ENCODE results near the gene TCEA3. TPM values are rescaled to one million over a fixed set of nuclear protein-coding genes. Genes with fewer than 3 reads are reported as not detected.

TCEA3 gene
- total RNA-seq, 1 experiment from 2014 or later, result 0.37 TPM

GRCh38 chr1:23341931-23342692 lies 82.4 kb downstream of the TCEA3 start:
- Mint-ChIP-seq H3K9me3 (no peaks in the 10 kb centered on the region), H3K4me3 (peak overlapping the region; percentile 88), H3K27me3 (ENCODE audit: low read depth) (peaks cover 25% of the 10 kb centered on the region), H3K4me1 (peaks cover 43% of the 10 kb centered on the region), H3K36me3 (peaks cover 19% of the 10 kb centered on the region), H3K27ac (peak overlapping the region; percentile 24; the same call in 1 of the 2 replicates)
- TF ChIP-seq, protein P1, sequence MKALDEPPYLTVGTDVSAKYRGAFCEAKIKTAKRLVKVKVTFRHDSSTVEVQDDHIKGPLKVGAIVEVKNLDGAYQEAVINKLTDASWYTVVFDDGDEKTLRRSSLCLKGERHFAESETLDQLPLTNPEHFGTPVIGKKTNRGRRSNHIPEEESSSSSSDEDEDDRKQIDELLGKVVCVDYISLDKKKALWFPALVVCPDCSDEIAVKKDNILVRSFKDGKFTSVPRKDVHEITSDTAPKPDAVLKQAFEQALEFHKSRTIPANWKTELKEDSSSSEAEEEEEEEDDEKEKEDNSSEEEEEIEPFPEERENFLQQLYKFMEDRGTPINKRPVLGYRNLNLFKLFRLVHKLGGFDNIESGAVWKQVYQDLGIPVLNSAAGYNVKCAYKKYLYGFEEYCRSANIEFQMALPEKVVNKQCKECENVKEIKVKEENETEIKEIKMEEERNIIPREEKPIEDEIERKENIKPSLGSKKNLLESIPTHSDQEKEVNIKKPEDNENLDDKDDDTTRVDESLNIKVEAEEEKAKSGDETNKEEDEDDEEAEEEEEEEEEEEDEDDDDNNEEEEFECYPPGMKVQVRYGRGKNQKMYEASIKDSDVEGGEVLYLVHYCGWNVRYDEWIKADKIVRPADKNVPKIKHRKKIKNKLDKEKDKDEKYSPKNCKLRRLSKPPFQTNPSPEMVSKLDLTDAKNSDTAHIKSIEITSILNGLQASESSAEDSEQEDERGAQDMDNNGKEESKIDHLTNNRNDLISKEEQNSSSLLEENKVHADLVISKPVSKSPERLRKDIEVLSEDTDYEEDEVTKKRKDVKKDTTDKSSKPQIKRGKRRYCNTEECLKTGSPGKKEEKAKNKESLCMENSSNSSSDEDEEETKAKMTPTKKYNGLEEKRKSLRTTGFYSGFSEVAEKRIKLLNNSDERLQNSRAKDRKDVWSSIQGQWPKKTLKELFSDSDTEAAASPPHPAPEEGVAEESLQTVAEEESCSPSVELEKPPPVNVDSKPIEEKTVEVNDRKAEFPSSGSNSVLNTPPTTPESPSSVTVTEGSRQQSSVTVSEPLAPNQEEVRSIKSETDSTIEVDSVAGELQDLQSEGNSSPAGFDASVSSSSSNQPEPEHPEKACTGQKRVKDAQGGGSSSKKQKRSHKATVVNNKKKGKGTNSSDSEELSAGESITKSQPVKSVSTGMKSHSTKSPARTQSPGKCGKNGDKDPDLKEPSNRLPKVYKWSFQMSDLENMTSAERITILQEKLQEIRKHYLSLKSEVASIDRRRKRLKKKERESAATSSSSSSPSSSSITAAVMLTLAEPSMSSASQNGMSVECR (CRISPR knock-in tag; IDR thresholded peaks at IDR 0.05; ENCODE audit: borderline replicate concordance), result no peak
- TF ChIP-seq, protein P2, sequence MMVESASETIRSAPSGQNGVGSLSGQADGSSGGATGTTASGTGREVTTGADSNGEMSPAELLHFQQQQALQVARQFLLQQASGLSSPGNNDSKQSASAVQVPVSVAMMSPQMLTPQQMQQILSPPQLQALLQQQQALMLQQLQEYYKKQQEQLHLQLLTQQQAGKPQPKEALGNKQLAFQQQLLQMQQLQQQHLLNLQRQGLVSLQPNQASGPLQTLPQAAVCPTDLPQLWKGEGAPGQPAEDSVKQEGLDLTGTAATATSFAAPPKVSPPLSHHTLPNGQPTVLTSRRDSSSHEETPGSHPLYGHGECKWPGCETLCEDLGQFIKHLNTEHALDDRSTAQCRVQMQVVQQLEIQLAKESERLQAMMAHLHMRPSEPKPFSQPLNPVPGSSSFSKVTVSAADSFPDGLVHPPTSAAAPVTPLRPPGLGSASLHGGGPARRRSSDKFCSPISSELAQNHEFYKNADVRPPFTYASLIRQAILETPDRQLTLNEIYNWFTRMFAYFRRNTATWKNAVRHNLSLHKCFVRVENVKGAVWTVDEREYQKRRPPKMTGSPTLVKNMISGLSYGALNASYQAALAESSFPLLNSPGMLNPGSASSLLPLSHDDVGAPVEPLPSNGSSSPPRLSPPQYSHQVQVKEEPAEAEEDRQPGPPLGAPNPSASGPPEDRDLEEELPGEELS (CRISPR knock-in tag; IDR thresholded peaks at IDR 0.05), result no peak
- TF ChIP-seq EMX1 (CRISPR knock-in tag; IDR thresholded peaks at IDR 0.05), result no peak
- ChIA-PET POLR2A (no interaction called here), CTCF (no interaction called here)
- ATAC-seq, result no peak
- DNase-seq (ENCODE audit: low spot score), result no peak

- peaks cover 1% of the 10 kb centered on the region; the same call in 1 of the 2 replicates for H3K27me3 Mint-ChIP-seq (ENCODE audit: low read depth)
- peaks cover 33% of the 10 kb centered on the region for H3K36me3 Mint-ChIP-seq
- no peak for TF ChIP-seq ZNF532 (CRISPR knock-in tag; IDR thresholded peaks at IDR 0.05; ENCODE audit: borderline replicate concordance)
- ATAC-seq (no peak), DNase-seq (ENCODE audit: low spot score) (no peak)
- peaks cover 38% of the 10 kb centered on the region for H3K4me1 Mint-ChIP-seq
- no peaks in the 10 kb centered on the region for H3K9me3 Mint-ChIP-seq
- H3K4me3 Mint-ChIP-seq, result no peak overlapping the region
- ChIA-PET POLR2A (no interaction called here), CTCF (no interaction called here)
- H3K27ac Mint-ChIP-seq, result no peak overlapping the region
Measured at GRCh38 chr1:23339632-23340031, 84.9 kb downstream of the TCEA3 start.

GRCh38 chr1:23337869-23338268 lies 86.7 kb downstream of the TCEA3 start:
- POLR2A ChIA-PET, result interaction anchor here (0.6 kb wide), 1 partner anchor 46 kb away, joined by 4 read pairs; no protein-coding TSS in a partner anchor
- CTCF ChIA-PET, result no interaction called here
- H3K4me1 Mint-ChIP-seq, result peaks cover 34% of the 10 kb centered on the region
- no peak overlapping the region for H3K27ac Mint-ChIP-seq
- no peaks in the 10 kb centered on the region for H3K27me3 Mint-ChIP-seq (ENCODE audit: low read depth)
- no peaks in the 10 kb centered on the region for H3K9me3 Mint-ChIP-seq
- DNase-seq (ENCODE audit: low spot score) (no peak), ATAC-seq (no peak)
- H3K4me3 Mint-ChIP-seq, result no peak overlapping the region
- peaks cover 47% of the 10 kb centered on the region for H3K36me3 Mint-ChIP-seq
- no peak for TF ChIP-seq ATF6 (CRISPR knock-in tag; IDR thresholded peaks at IDR 0.05)
- no peak for TF ChIP-seq MLX (CRISPR knock-in tag; IDR thresholded peaks at IDR 0.05)
- TF ChIP-seq ZNF281 (CRISPR knock-in tag; IDR thresholded peaks at IDR 0.05), result no peak
- TF ChIP-seq IRF2 (CRISPR knock-in tag; IDR thresholded peaks at IDR 0.05; ENCODE audit: borderline replicate concordance, low read depth), result no peak
- no peak for TF ChIP-seq FOXP1 (CRISPR knock-in tag; IDR thresholded peaks at IDR 0.05; ENCODE audit: borderline replicate concordance)
- TF ChIP-seq GTF2I (CRISPR knock-in tag; conservative IDR thresholded peaks at IDR 0.05), result no peak
- TF ChIP-seq GABPB1 (CRISPR knock-in tag; IDR thresholded peaks at IDR 0.05), result no peak
